NCI-H1105 (cell line): ENCODE data around the gene BRAT1.
"Not testable (repeated sequence)": the region's sequence is repeated elsewhere in the genome, so short reads cannot be mapped to it uniquely, and the experiment has no call there.

Source experiments
- DNase-seq: peaks from one replicate; lab custom pipeline; 2025; lab: John Stamatoyannopoulos, UW

BRAT1 gene

DNA sequence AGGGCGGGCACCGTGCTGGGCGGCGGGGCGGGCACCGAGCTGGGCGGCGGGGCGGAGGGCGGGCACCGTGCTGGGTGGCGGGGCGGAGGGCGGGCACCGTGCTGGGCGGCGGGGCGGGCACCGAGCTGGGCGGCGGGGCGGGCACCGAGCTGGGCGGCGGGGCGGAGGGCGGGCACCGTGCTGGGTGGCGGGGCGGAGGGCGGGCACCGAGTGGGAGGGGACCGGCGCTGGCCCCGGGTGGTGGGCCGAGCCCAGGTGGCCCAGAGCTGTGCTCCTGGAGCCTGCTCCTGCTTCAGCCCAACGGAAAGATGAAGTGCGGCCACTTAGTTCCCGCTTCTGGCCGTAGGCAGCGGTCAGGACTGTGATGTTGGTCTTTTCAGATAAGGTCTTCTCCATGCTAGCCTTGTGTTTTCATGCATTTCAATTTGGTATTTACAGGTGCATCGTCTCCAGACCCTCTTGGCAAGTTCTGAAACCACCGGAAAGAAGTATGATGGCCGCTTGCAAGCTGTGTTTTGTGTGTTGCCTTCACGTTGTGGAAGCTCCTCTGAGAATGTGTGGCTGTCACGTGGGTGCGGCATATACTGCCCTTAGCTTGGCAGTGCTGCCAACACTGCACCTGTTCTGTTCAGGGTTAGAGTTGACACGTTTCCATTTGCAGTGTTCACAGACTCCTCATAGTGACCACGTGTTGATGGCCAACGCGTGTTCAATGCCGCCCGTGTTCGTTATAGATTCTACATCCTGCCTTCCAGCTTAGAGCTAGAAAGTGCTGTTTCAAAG lies 28.7 kb upstream of the BRAT1 start:
- DNase-seq = no peak

DNA sequence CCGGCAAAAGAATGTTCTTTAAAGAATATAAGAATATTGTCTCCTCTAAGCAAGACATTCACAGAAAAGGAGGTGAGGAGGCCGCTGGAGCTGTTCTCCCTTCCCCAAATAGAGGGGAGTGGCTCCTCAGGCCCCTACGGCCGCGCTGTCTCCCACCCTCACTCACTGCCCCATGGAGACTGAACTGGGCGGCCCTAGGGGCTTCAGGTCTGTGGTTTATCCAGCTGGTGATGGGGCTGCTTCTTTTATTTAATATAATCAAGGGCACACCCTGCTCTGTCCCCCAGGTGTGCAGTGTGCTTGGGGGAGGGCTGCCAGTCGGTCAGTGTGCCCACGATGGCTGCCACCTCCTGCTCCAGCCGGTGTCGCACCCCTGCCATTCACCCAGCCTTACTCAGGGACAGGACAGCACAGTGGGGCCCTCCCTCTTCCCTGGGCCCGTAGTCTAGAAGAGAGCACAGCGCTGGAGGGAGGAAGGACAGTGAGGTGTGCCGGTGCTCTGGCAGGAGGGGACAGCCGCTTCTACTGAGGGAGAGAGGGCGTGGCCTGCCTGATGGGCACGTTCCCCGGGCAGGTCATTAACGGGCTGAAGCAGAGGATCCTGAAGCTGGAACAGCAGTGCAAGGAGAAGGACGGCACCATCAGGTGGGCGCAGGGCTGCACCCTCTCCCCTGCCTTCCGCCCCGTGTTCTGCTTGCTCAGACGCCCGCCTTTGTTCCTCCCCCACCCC lies 26.8 kb upstream of the BRAT1 start:
- DNase-seq = no peak

- DNase-seq = no peak
Measured at GRCh38 chr7:2580636-2581035, 25.3 kb upstream of the BRAT1 start.

DNA sequence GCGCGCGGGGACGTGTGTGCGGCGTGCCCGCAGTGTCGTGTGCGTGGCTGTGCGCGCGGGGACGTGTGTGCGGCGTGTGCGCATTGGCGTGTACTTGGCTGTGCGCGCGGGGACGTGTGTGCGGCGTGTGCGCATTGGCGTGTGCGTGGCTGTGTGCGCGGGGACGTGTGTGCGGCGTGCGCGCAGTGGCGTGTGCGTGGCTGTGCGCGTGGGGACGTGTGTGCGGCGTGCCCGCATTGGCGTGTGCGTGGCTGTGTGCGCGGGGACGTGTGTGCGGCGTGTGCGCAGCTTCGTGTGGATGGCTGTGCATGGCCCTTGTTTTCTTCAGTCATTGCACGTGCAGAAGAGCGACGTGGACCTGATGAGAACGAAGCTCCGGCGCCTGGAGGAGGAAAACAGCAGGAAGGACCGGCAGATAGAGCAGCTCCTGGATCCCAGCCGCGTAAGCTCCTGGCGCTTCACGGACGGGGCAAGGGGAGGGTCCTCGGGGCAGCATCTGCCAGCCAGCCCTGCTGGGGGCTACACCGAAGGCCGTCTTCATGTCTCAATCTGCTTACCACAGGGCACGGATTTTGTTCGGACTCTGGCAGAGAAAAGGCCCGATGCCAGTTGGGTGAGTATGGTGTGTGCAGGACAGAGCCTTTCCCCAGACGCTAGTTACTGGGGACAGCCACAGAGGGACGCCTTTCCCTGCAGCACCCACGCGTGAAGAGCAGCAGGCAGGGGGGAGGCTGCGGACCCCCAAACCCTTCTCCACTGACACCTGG lies 22.8 kb upstream of the BRAT1 start:
- no peak for DNase-seq

DNA sequence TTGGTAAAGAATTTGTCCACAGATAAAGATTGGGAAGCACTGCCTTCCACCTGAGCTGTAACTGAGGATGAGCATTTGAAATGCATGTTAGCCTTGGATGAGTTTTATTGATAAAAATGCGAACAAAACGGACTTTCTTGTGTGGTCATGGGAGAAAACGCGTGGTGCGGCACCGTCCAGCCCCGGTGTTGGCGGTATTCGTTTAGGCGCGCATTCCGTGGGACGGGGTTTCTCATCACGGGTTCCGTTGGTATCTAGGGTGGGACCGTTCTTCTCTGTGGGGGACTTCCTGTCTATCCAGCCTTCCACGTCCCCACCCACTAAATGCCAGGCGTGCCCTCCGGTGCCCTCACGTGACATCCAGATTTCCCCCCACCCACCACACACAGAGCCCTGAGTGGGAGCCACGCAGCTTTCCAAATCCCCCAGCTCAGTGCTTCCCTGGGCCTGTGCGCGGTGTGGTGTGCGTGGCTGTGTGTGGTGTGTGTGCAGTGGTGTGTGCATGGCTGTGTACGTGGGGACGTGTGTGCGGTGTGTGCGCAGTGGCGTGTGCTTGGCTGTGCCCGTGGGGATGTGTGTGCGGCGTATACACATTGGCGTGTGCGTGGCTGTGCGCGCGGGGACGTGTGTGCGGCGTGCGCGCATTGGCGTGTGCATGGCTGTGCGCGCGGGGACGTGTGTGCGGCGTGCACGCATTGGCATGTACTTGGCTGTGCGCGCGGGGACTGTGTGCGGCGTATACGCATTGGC lies 21.6 kb upstream of the BRAT1 start:
- no peak for DNase-seq

- DNase-seq = no peak
Measured at GRCh38 chr7:2575733-2576340, 20.5 kb upstream of the BRAT1 start.

GRCh38 chr7:2575046-2575732 lies 19.9 kb upstream of the BRAT1 start:
- no peak for DNase-seq

- no peak for DNase-seq
Measured at GRCh38 chr7:2573761-2574160, 18.4 kb upstream of the BRAT1 start.

DNA sequence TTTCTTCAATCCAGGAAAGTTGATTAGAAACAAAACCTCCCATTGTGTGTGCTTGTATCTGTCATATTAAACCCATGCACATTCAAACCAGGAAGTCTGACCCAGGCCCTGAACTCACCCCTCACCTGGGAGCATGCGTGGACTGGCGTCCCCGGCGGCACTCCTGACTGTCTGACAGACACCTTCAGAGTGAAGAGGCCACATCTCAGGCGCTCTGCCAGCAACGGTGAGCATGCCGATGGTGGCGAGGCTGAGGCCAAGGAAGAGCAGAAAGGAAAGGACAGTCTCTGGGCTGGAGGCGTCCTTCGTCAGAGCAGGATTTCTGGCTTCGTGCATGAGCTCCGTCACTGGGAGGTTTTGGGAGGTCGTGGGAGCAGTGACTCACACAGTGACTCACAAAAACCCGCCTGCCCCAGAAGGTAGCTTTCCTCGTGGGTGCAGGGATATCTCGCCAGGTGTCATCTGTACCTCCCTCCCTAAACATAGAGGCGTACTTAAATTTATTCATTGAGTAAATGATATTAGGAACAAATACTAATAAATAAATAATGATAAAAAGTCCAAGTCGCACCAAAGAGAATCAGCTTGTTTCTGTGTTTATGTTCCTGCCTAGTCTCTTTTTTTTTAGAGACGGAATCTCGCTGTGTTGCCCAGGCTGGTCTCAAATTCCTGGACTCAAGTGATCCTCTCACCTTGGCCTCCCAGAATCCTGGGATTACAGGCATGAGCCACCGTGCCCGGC lies 16.9 kb upstream of the BRAT1 start:
- no peak for DNase-seq

DNA sequence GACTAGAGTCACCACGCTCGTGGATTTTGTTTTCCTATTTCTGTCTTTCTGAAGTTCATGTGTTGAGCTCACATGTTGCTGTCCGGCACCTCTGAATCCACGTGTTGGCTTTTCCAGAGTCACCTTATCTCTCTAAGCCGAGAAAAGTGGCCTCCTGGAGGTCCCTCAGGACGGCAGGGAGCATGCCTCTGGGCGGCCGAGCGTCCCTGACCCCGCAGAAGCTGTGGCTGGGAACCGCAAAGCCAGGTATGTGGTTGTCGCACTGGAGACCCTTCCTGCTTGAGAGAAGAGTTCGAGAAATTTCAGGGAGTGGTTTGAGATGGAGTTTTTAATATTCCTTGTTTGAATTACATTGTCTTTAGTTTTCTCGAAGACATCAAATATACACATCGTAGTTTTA lies 16.1 kb upstream of the BRAT1 start:
- no peak for DNase-seq

DNA sequence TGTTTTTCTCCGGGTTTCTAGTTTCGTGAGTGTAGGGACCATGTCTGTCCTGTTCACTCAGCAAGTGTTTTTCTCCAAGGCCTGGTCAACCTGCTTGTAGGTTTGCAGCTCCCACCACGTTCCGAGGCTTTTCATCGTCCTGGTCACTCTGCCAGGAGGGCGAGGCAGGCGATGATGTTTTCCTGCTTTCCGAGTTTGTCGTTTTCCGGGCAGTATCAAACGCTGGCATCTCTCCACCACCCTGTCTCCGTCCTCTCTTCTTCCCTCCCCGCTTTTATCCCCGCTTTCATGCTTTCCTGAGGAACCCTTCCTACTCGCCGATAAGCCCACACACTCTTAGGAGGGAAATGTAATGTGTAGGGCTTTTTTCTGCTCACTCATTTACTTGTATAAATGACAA lies 14.7 kb upstream of the BRAT1 start:
- DNase-seq = no peak

- DNase-seq = no peak
Measured at GRCh38 chr7:2569421-2569820, 14.1 kb upstream of the BRAT1 start.

DNA sequence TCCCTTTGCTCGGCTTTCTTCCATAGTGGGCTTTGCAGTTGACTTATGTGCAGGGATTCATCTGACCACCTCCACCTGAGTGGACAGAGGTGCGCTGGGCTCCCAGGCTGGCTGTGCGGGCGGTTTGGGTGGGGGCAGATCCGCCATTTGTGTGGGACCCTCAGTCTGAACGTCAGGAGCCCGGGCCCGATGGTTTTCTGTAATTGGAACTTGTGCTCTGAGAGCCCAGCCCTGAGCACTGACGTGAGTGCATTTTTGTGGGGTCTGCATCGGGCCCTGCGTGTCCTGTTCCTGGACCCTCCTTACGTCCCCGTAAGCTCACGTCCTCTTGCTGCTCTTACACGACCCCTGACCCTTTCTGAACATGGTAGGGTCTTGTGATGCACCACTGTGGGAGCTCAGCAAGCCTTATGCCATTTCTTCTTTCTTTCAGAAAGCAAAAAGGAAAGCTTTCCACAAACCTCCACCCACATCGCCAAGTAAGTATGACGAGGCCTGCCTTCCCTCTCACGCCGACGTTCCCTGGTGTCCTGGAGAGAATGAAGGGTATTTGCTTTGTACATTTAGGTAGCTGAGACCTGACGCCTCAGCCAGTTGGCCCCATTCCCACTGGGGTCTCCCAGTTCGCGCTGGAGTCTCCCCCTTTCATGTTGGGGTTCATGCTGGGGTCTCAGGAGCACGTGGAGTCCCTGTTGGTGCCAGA lies 13.3 kb upstream of the BRAT1 start:
- DNase-seq = no peak

DNA sequence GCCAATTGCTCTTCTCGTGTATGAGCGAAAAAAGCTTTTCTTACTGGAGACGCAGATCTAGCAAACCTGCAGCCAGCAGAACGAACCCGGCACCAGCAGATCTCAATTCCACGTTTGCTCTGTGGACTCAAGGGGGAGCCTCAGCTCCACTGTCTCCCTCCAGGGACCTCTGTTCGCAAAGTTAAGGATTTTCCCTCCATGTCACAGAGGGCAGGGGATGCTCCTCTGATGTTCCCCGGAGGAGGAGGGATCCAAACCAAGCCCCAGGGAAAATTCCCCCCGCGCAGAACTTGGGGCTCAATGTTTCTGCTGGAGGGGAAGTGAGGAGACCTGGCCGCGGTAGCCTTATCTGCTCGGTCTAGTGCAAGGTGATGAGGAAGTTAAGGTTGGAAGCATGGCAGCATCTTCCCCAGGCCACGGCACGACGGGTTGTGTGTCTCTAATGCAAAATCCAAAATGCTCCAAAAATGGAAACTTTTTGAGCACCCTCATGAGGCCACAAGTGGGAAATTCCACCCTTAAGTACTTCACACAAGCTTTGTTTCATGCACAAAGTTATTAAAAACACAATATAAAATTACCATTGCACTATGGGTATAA lies 12.5 kb upstream of the BRAT1 start:
- DNase-seq = no peak

DNA sequence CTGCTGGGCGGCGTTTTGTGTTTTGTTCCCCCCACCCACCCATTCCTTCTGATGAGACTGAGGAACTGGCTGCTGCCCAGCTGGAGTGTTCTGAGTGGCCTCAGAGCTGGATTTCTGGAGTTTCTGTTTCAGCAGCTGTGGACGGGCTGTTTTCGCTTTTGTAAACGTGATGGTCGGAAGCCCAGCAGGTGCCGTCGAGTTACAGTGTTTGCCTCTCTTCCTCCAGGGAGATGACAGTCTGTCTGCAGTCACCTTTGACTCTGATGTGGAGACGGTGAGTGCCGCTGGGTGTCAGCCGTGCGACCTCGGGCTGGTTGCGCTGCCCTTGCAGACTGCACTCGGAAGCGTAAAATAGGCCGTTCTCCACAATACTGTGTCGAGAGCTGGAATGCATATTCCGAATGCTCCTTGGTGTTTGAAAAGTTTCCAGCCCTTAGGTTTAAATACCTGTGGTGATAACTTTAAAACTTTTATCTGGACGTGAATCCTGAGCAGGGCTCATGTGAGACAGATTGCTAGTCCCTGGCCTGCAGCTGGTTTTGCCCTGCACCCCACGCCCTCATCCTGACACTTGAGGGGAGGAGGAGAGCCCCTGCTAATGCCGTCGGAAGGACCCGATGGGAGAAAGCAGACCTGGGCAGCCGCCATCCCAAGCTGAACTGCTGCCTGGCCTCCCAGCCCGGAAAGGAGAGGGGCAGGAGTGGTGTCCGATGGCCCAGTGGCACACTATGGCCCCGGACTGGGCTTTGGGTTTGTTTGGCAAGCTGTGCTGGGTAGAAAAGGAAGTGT lies 11.8 kb upstream of the BRAT1 start:
- DNase-seq = no peak

DNA sequence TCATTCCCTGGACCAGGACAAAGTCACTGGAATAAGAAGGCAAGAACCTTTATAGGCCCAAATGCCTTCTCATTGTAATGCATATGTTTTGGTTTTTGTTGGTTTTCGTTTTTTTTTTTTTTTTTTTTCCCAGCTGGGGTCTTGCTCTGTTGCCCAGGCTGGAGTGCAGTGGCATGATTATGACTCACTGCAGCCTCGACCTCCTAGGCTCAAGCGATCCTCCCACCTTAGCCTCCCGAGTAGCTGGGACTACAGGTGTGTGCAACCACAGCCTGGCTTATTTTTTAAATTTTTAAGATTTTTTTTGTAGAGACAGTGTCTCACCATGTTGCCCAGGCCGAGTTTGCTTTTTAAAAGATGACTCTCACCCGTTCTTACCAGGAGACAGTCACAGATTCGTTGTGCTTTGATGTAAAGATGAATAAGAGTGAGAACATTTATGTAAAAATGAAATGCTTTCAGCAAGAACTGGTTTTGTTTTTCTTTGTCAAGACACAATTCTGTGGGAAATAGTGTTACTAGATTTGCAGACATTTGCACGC lies 11.1 kb upstream of the BRAT1 start:
- DNase-seq = no peak

DNA sequence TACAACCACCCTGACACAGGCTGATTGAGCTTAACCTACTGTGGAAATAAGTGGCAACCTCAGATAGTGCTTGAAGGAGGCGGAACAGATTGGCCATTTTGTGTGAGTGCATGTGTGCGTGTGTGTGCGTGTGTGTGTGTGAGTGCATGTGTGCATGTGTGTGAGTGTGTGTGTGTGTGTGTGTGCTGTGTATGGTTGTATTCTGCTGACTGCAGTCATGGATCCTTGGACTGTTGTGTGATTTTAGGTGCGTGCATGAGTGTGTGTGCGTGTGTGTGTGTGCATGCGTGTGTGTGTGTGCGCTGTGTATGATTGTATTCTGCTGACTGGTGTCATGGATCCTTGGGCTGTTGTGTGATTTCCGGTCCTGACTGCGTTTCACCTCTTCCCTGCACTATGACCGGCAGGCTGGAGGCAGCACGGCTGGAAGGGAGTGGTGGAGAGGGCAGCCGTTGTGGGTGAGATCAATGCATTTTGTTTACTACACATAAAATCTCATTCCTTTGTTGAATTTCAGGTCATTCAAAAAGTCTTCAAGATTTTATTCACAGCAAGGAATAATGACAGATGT lies 9.7 kb upstream of the BRAT1 start:
- no peak for DNase-seq

GRCh38 chr7:2563955-2564354 lies 8.6 kb upstream of the BRAT1 start:
- DNase-seq = not testable (repeated sequence)
